Right forelimb (tissue), 1 donor: ENCODE data around the gene ERLIN1.

ENCODE experiments used
- DNase-seq: peaks from one replicate; pipeline ENCODE4 v3.0.0-alpha.2; 2018

ERLIN1 gene

GRCh38 chr10:100185364-100186252, at the start of gene ERLIN1:
Gene ERLIN1 (minus strand): TSS chr10:100186029. CDS start chr10:100185626, 403 bp downstream.
- peak; percentile 97 for DNase-seq

GRCh38 chr10:100232101-100232500, 46.3 kb upstream of the ERLIN1 start:
- DNase-seq, result no peak

GRCh38 chr10:100229819-100230422, 44.1 kb upstream of the ERLIN1 start:
- no peak for DNase-seq

GRCh38 chr10:100223879-100224278, 38.0 kb upstream of the ERLIN1 start:
- no peak for DNase-seq

- DNase-seq, result no peak
Measured at GRCh38 chr10:100222529-100222928, 36.7 kb upstream of the ERLIN1 start.

- no peak for DNase-seq
Measured at GRCh38 chr10:100216006-100216405, 30.2 kb upstream of the ERLIN1 start.

- no peak for DNase-seq
Measured at GRCh38 chr10:100209303-100209702, 23.5 kb upstream of the ERLIN1 start.

GRCh38 chr10:100208276-100208675, 22.4 kb upstream of the ERLIN1 start:
- DNase-seq, result no peak

- no peak for DNase-seq
Measured at GRCh38 chr10:100204370-100204769, 18.5 kb upstream of the ERLIN1 start.

- DNase-seq, result no peak
Measured at GRCh38 chr10:100201549-100201948, 15.7 kb upstream of the ERLIN1 start.

- no peak for DNase-seq
Measured at GRCh38 chr10:100194711-100195110, 8.9 kb upstream of the ERLIN1 start.

- no peak for DNase-seq
Measured at GRCh38 chr10:100192350-100192749, 6.5 kb upstream of the ERLIN1 start.

- no peak for DNase-seq
Measured at GRCh38 chr10:100186253-100187212, 704 bp upstream of the ERLIN1 start.

GRCh38 chr10:100184840-100185239, 989 bp downstream of the ERLIN1 start:
- DNase-seq, result no peak

- no peak for DNase-seq
Measured at GRCh38 chr10:100184426-100184825, 1.4 kb downstream of the ERLIN1 start.

GRCh38 chr10:100183481-100183880, 2.3 kb downstream of the ERLIN1 start:
- DNase-seq, result no peak

- no peak for DNase-seq
Measured at GRCh38 chr10:100182908-100183307, 2.9 kb downstream of the ERLIN1 start.

- no peak for DNase-seq
Measured at GRCh38 chr10:100182281-100182680, 3.5 kb downstream of the ERLIN1 start.

GRCh38 chr10:100175875-100176274, 10.0 kb downstream of the ERLIN1 start:
- DNase-seq, result no peak

GRCh38 chr10:100174699-100175677, 10.8 kb downstream of the ERLIN1 start:
- DNase-seq, result no peak

- no peak for DNase-seq
Measured at GRCh38 chr10:100173035-100173434, 12.8 kb downstream of the ERLIN1 start.

GRCh38 chr10:100172349-100172748, 13.5 kb downstream of the ERLIN1 start:
- DNase-seq, result no peak
